Activated CD4-positive, CD25-positive, alpha-beta regulatory T cell (primary cell): ENCODE results near the gene MYOZ3.

ENCODE experiments used
- DNase-seq, 4 experiments: peaks; one replicate each; lab custom pipeline; 2025; lab: John Stamatoyannopoulos, UW

The MYOZ3 gene

GRCh38 chr5:150659360-150660107 lies 1.5 kb upstream of the MYOZ3 start:
- DNase-seq = no peak

DNA sequence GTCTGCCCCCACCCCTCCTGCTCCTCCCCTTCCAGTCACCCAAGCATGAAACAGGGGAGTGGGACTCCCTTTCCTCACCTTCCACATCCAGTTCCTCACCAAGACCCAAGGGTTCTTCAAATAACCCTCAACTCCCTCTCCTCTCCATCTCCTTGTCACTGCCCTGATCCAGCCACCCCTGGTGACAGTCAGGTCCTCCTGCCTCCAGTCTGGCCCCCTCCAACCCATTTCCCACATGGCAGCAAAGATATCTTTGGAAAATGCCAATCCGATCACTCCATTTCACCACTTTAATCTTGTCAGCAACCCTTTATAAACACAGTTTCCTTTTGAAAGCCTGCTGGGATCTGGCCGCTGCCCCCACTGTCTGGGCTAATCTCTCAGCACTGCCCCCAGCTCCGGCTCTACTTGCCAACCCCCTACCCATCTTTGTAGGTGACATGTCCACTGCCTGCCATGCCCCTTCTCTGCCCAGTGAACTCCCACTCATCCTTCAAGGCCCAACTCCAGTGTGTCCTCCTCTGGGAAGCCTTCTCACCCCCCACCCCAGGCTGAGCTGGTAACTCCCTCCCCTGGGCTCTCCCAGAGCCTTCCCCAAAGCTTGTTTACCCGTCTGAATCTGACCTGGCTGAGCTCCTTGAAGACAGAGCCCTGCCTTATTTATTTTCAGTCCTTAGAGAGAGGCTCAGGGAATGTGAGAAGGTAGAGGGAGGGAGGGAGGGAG lies 781 bp upstream of the MYOZ3 start:
- DNase-seq = no peak

- DNase-seq = no peak
Observed at GRCh38 chr5:150661821-150662596, 958 bp downstream of the MYOZ3 start.

GRCh38 chr5:150662731-150663516 lies 1.9 kb downstream of the MYOZ3 start:
- DNase-seq = no peak

DNA sequence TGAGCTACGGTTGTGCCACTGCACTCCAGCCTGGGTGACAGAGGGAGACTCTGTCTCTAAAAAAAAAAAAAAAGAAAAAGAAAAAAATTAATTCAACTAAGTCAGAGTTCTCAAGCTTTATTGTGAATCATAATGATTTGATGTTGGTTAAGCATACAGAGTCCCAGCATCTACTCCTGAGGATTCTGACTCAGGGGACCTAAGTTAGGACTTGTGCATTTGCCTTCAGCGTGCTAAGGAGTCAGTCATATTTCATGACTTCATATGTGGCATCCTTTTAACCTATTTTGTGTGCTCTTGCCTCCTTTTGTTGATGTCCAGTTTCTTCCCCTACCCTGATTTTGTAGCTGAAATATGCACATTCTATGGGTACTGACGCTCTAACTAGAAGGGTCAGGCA lies 2.9 kb downstream of the MYOZ3 start:
- no peak for DNase-seq

GRCh38 chr5:150665044-150665443 lies 4.0 kb downstream of the MYOZ3 start:
- no peak for DNase-seq

DNA sequence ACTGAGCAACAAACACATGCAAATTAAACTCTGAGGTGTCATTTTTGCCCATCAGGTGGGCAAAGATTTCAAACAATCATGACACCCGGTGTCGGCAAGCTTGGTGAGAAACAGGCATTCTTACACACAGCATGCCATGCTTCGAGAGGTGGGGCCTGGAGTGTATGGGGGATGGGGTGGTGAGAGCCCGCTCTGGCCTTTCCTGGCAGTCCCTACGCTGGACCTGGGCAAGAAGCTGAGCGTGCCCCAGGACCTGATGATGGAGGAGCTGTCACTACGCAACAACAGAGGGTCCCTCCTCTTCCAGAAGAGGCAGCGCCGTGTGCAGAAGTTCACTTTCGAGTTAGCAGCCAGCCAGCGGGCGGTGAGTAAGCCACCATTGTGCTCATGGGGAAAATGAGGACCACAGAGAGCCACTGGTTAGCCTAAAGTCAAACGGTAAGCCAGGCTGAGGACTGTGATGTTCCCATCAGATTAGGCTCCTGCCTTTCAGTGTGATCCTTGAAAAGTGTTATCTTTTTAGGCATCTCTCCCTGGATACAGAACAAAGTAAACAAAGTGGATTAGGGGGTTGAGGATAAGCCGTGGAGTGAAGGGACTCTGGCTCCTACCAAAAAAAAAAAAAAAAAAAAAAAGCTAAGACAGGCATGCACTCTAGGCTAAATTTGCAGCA lies 9.4 kb downstream of the MYOZ3 start:
- no peak for DNase-seq

DNA sequence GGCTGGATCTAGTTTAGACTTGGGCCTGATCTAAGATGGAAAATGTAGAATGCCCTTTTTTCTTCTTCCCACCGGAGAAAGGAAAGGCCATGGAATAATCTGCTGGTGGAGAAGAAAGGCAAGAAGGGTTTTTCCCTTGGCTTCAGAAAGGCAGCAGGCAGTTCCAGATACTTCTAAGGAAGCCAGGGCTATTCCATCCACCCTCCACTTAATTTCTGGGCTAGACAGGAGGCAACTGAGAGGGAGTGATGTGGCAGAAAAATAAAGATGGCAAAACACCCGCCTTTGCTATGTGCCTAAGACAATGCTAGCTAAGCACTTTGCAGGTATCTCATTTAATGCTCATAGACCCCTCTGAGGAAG lies 9.9 kb downstream of the MYOZ3 start:
- DNase-seq = no peak

DNA sequence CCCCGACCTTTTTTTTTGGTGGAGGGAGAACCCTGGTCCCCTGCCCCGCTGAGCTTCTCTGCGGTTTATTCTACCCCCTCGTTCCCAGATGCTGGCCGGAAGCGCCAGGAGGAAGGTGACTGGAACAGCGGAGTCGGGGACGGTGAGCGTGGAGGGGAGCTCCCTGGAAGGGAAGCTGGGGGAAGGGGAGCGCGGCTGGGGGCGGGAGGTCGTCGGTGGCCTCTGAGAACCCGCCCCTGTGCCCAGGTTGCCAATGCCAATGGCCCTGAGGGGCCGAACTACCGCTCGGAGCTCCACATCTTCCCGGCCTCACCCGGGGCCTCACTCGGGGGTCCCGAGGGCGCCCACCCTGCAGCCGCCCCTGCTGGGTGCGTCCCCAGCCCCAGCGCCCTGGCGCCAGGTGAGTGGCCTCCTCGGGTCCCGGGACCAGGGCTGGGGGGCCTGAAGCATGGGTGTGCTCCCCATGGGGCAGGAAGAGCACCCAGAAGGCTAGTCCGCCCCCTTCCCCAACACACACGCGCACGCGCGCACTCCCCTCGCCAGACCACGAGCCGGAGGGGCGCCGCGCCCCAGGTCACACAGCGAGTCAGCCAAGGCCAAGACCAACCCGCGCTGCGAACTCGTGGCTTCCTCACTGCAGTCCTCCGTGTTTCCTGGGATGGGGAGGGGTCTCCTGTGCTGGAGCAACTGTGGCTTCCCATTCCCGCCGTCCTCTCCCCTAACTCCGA lies 10.6 kb downstream of the MYOZ3 start:
- no peak for DNase-seq

DNA sequence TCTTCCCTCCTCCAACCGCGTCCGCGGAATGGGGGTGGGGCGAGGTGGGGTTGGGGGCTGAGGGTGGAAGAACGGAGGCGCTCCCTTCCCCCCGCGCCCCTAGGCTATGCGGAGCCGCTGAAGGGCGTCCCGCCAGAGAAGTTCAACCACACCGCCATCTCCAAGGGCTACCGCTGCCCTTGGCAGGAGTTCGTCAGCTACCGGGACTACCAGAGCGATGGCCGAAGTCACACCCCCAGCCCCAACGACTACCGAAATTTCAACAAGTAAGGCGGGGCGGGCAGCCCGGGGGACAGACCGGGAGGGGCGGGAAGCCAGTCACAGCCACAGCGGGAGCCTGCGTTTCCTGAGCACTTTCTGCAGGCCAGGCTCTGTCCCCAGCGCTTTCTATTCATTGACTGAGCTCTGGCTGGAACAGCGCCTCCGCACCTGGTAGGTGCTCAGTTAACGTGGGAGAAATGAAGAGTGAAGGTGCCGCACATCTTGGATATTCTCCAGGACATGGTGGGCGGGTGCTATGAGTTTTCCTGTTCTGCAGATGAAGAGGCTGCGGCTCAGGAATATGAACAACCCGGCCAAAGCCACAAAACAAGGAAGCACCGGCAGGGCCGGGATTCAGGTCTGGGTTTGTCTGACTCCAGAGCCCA lies 11.3 kb downstream of the MYOZ3 start:
- DNase-seq = no peak

DNA sequence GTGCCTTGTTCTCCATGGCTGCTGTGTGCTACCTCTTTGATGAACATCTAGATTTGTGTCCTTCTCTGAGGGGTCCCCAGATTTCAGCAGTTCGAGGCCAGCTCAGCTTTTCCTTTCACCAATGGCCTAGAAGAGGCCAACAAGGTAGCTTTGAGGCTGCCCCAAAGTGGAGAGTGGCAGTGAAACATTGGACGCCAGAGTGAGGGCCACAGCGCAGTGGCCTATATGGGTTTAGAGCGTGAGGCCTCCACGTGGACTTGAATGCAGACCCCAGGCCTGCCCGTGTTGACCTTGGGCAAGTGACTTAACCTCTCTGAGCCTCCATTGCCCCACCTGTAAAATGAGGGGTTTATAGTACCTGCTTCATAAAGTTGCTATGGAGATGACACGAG lies 11.8 kb downstream of the MYOZ3 start:
- no peak for DNase-seq

- no peak for DNase-seq
Observed at GRCh38 chr5:150674341-150674821, 13.3 kb downstream of the MYOZ3 start.

GRCh38 chr5:150675069-150675468 lies 14.0 kb downstream of the MYOZ3 start:
- DNase-seq = no peak

GRCh38 chr5:150676578-150676977 lies 15.5 kb downstream of the MYOZ3 start:
- DNase-seq = no peak

GRCh38 chr5:150689120-150689519 lies 28.1 kb downstream of the MYOZ3 start:
- DNase-seq = no peak

- DNase-seq = no peak
Observed at GRCh38 chr5:150690760-150691159, 29.7 kb downstream of the MYOZ3 start.

DNA sequence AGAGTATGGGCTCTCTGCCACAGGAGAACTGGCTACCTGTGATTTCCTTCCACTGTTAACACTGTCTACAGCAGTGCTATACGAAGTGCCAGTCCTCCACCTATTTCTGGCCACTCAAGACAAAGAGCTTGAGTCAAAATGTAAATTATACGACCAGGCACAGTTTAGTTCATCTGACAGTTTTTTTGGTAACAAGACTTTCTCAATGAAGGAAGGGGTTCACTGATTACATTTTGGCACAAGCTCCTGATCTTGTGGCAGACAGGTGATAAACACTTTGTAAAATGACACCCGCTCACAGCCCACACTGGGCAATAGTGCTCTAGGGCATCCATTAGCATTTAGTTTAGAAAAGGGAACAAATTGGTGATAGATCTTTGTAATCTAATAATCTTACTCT lies 31.2 kb downstream of the MYOZ3 start:
- no peak for DNase-seq

DNA sequence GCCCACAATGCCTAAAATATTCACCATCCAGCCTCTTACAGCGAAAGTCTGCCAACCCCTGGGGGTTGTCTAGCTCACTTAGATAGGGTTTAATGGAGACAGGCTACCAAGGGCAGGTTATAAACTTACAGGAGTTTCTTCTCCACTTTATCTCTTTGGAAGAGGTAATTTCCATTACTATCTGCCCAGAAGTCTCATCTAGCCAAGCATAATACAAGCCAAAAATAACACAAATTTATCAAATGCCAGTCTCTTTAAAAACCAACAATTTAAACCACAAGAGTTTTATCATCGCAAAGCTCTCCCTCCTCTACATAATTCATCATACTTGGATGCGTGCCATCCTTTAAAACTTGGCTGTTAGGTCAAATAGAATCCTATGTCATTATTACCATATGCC lies 33.6 kb downstream of the MYOZ3 start:
- DNase-seq = no peak

DNA sequence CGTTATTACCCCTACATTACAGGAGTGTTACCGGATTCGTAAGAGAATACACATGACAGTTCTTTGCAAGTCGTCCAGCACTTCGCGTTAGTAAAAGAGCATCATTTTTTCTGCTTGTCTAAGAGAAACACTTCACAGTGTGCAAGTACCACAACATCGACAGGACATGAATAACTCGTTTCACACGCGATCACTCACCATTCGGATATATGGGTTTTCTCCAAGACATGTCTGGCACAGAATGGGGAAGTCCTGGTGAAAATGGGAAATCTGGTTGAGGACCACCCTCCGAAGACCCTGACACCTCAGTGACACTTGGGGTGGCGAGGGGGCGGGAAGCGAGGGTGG lies 39.2 kb downstream of the MYOZ3 start:
- DNase-seq = no peak
